PC-3 (cell line): ENCODE measurements around the gene GNB1. TPM values are rescaled to one million over a fixed set of nuclear protein-coding genes. Genes with fewer than 3 reads are reported as not detected.
A peak's percentile ranks its signal among the peaks of the same experiment; 100 is the strongest.
"Not testable (repeated sequence)": the region's sequence is repeated elsewhere in the genome, so short reads cannot be mapped to it uniquely, and the experiment has no call there.

Experiments used
- ATAC-seq: fragments of 200-7000 bp; cut with Tn5 transposase; 2 replicates; pipeline ENCODE4 v1.9.1; 2020; ENCODE audit warnings: mild to moderate bottlenecking, moderate library complexity
- BruUV-seq: library from RNA; stranded (reverse); fragments of 400-500 nt; replicated peaks from 2 replicates; lab custom pipeline; 2021; lab: Mats Ljungman, UMichigan
- CTCF ChIA-PET: fragments of 300-600 bp; sonication (Branson Sonifier 250); formaldehyde crosslinking; loops from one replicate; lab custom pipeline; 2022; ENCODE audit warnings: antibody characterized with exemption; lab: Charles Lee
- POLR2A ChIA-PET: fragments of 300-600 bp; sonication (Branson Sonifier 250); formaldehyde crosslinking; loops from one replicate; lab custom pipeline; 2022; ENCODE audit warnings: antibody characterized with exemption; ENCODE audit not compliant: unreplicated experiment; lab: Charles Lee
- DNase-seq: peaks from one replicate; pipeline ENCODE4 v3.0.0-alpha.2; 2015
- H2AFZ ChIP-seq: fragments of 300-600 bp; sonication (generic); 2 replicates; pipeline ENCODE4 v1.6.0; 2016; ENCODE audit warnings: antibody characterized with exemption, low read length
- H3F3A ChIP-seq: fragments of 300-600 bp; sonication (generic); one replicate; pipeline ENCODE4 v1.6.0; 2017; ENCODE audit warnings: antibody characterized with exemption, low read length, control low read depth, mild to moderate bottlenecking; ENCODE audit not compliant: unreplicated experiment
- H3K27ac ChIP-seq: fragments of 300-600 bp; sonication (generic); 2 replicates; pipeline ENCODE4 v1.5.1; 2016; ENCODE audit warnings: mild to moderate bottlenecking, low read length
- H3K27me3 ChIP-seq: fragments of 300-600 bp; sonication (generic); 2 replicates; pipeline ENCODE4 v1.6.1; 2016; ENCODE audit warnings: low read length, mixed read lengths
- H3K36me3 ChIP-seq: fragments of 300-600 bp; sonication (generic); 2 replicates; pipeline ENCODE4 v1.6.1; 2016; ENCODE audit warnings: low read depth, mixed run types, low read length, mixed read lengths
- H3K4me1 ChIP-seq: fragments of 300-600 bp; sonication (generic); 2 replicates; pipeline ENCODE4 v1.5.1; 2016; ENCODE audit warnings: low read length; ENCODE audit not compliant: insufficient read depth
- H3K4me2 ChIP-seq: fragments of 300-600 bp; sonication (generic); 2 replicates; pipeline ENCODE4 v1.6.0; 2016; ENCODE audit warnings: low read length
- H3K4me3 ChIP-seq: fragments of 300-600 bp; sonication (generic); 2 replicates; pipeline ENCODE4 v1.5.1; 2016; ENCODE audit warnings: mild to moderate bottlenecking, low read length, mixed read lengths
- H3K79me2 ChIP-seq: fragments of 300-600 bp; sonication (generic); 2 replicates; pipeline ENCODE4 v1.6.1; 2017; ENCODE audit warnings: low read length, mixed read lengths
- H3K9ac ChIP-seq: fragments of 300-600 bp; sonication (generic); 2 replicates; pipeline ENCODE4 v1.6.0; 2016; ENCODE audit warnings: mild to moderate bottlenecking, low read length
- H3K9me2 ChIP-seq: fragments of 300-600 bp; sonication (generic); replicated peaks from 2 replicates; pipeline ENCODE4 v1.6.1; 2016; ENCODE audit warnings: mixed run types, low read length, mixed read lengths
- H3K9me3 ChIP-seq: fragments of 300-600 bp; sonication (generic); 2 replicates; pipeline ENCODE4 v1.6.1; 2016; ENCODE audit warnings: low read length, mixed read lengths
- H4K20me1 ChIP-seq: fragments of 300-600 bp; sonication (generic); 2 replicates; pipeline ENCODE4 v1.6.1; 2016; ENCODE audit warnings: low read length, mixed read lengths
- CTCF ChIP-seq: fragments of 300-600 bp; sonication (generic); conservative IDR thresholded peaks from 2 replicates; pipeline ENCODE4 v1.5.1; 2017; ENCODE audit warnings: antibody characterized with exemption, low read depth, mild to moderate bottlenecking, low read length
- EZH2 ChIP-seq: fragments of 300-600 bp; sonication (generic); IDR thresholded peaks from one replicate; pipeline ENCODE4 v1.6.1; 2017; ENCODE audit warnings: antibody characterized with exemption, mild to moderate bottlenecking, low read length; ENCODE audit not compliant: unreplicated experiment
- EZH2phosphoT487 ChIP-seq: fragments of 300-600 bp; sonication (generic); IDR thresholded peaks from 2 replicates; pipeline ENCODE4 v1.6.1; 2018; ENCODE audit warnings: mild to moderate bottlenecking, antibody characterized with exemption, low read length, borderline replicate concordance
- intact Hi-C: fragments of 100-400 bp; cut with micrococcal nuclease; formaldehyde crosslinking; loops from 2 replicates; pipeline ENCODE4 v1.9.0; 2023
- total RNA-seq: library from RNA; depleted of rRNA; stranded (reverse); fragments of >200 nt; gene quantifications from 2 replicates; pipeline ENCODE4 v1.2.3, GENCODE V29; 2014

Gene GNB1
- total RNA-seq, 1 experiment from 2014 or later: 125 TPM

- CTCF ChIA-PET: no interaction called here
These were observed 138.0 kb downstream of the GNB1 start for GRCh38 chr1:1752636-1753606.

GRCh38 chr1:1752190-1752589 lies 138.7 kb downstream of the GNB1 start:
- CTCF ChIA-PET: no interaction called here
- POLR2A ChIA-PET: no interaction called here
- H3K79me2 ChIP-seq: peaks cover under 1% of the 10 kb centered on the region
- no peaks in the 10 kb centered on the region for H3K9me3 ChIP-seq
- no peak overlapping the region for H3K27ac ChIP-seq
- DNase-seq: peak; percentile 1
- no peaks in the 10 kb centered on the region for H3F3A ChIP-seq
- BruUV-seq: TSS peak; percentile 33
- no peaks in the 10 kb centered on the region for H3K4me1 ChIP-seq
- intact Hi-C loops: no loop called here
- no peaks in the 10 kb centered on the region for H4K20me1 ChIP-seq
- peaks cover 34% of the 10 kb centered on the region for H3K36me3 ChIP-seq
- no peaks in the 10 kb centered on the region for H3K9me2 ChIP-seq
- H3K9ac ChIP-seq: no peak overlapping the region
- TF ChIP-seq EZH2 (no peak), CTCF (no peak), EZH2phosphoT487 (no peak)
- ATAC-seq: no peak
- no peak overlapping the region for H3K4me2 ChIP-seq
- H3K4me3 ChIP-seq: no peak overlapping the region
- H3K27me3 ChIP-seq: no peaks in the 10 kb centered on the region
- no peak overlapping the region for H2AFZ ChIP-seq

More at GRCh38 chr1:1752636-1753606, 138.0 kb downstream of the GNB1 start:
- H3K9me2 ChIP-seq: no peaks in the 10 kb centered on the region
- POLR2A ChIA-PET: no interaction called here
- H2AFZ ChIP-seq: no peak overlapping the region
- no peaks in the 10 kb centered on the region; the same call in 1 of the 2 replicates for H4K20me1 ChIP-seq
- no peak overlapping the region for H3K4me2 ChIP-seq
- H3K9me3 ChIP-seq: no peaks in the 10 kb centered on the region
- no peaks in the 10 kb centered on the region for H3K27me3 ChIP-seq
- H3K36me3 ChIP-seq: peaks cover 41% of the 10 kb centered on the region
- DNase-seq (peak; percentile 1), ATAC-seq (no peak)
- no peak overlapping the region for H3K9ac ChIP-seq
- H3K4me1 ChIP-seq: peaks cover 2% of the 10 kb centered on the region
- no peaks in the 10 kb centered on the region for H3F3A ChIP-seq
- H3K27ac ChIP-seq: no peak overlapping the region
- BruUV-seq: no TSS peak
- intact Hi-C loops: no loop called here
- no peak for TF ChIP-seq EZH2phosphoT487
- TF ChIP-seq CTCF: no peak
- no peak for TF ChIP-seq EZH2
- H3K79me2 ChIP-seq: peaks cover 8% of the 10 kb centered on the region
- no peak overlapping the region for H3K4me3 ChIP-seq

GRCh38 chr1:1749941-1750340 lies 140.9 kb downstream of the GNB1 start:
- CTCF ChIA-PET, intact Hi-C loops, H3K9me2 ChIP-seq, DNase-seq, BruUV-seq, H3F3A ChIP-seq, H3K9ac ChIP-seq, H2AFZ ChIP-seq, H3K4me1 ChIP-seq, H3K9me3 ChIP-seq, H3K4me3 ChIP-seq, H3K27me3 ChIP-seq, H3K79me2 ChIP-seq, H3K4me2 ChIP-seq, POLR2A ChIA-PET, ATAC-seq, H3K27ac ChIP-seq, H4K20me1 ChIP-seq: not testable (repeated sequence)
- H3K36me3 ChIP-seq: peaks cover 19% of the 10 kb centered on the region
